NCI-H1105 (cell line): ENCODE measurements around the gene PLXNA1.

Experiments used
- DNase-seq: peaks from one replicate; lab custom pipeline; 2025; lab: John Stamatoyannopoulos, UW

The PLXNA1 gene

GRCh38 chr3:127019449-127019848, 36.5 kb downstream of the PLXNA1 start:
- no peak for DNase-seq

DNA sequence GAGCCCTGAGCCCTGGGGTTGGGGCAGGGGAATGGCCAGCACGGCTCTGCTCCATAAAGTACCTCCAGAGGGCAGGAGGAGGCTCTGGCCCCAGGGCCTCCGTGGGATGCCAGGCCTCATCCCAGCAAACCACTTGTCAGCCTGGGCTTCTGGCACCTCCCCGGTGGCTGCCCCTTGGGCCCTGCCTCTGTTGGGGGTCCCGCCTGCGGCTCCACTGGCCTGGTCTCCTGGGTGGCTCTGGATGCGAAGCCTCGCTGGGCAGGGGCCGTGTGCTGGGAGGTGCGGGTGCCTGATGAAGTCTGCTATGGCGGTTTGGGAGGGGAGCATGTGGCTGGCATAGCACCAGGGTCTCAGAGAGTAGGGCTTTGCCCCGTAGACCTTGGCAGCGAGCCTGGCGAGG, 37.6 kb downstream of the PLXNA1 start:
- no peak for DNase-seq

DNA sequence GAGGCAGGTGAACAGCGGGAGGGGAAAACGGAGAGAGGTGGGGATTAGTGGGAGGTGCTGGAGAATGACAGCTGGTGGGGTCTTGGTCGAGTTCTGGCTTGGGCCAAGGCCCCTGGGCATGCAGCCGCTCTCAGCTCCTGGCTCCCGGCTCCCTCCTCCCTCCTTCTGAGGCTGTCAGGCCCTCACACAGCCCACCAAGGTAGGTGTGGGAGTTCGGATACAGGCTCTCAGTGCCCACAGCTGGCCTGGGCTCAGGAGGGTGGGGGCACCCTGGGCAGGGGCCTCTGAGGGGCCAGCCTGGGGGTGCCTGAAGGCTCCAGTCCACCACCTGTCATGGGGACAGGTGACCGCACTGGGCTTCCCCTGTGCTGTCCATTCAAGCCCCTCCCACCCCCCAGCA, 39.9 kb downstream of the PLXNA1 start:
- no peak for DNase-seq

- DNase-seq: no peak
Measured at GRCh38 chr3:127025456-127025855, 42.5 kb downstream of the PLXNA1 start.

- DNase-seq: no peak
Measured at GRCh38 chr3:127026036-127026435, 43.1 kb downstream of the PLXNA1 start.

- no peak for DNase-seq
Measured at GRCh38 chr3:127026661-127027060, 43.7 kb downstream of the PLXNA1 start.

DNA sequence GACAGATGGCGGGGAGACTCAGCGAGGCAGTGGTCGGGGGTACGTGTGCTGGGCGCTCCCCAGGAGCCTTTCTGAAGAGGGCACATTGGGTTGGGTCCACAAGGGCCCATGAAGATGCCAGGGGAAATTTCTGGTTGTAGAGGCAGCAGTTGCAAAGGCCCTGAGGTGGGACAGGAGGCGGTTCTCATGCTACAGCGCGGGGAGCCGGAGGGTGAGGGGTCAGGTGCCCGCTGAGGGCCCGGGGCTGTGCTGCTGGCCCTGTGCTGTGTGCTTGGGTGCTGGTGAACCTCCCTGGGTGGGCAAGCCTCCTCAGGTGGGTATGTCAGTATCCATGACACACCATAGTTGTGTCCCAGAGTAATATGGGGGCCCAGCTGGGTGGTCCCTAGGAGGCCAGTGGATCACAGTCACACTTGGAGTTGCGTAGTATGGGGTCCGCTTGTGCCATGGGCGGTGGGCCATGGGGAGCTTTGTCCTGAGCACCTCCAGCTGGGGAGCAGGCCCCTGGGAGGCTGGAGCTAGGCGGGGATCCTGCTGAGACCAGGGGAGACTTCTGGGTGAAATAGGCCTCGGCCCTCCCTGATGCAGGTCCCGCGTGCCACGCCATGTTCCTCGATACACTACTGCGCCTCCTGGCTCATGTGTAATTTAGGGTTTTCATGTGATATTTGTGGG, 44.3 kb downstream of the PLXNA1 start:
- no peak for DNase-seq

- no peak for DNase-seq
Measured at GRCh38 chr3:127027811-127028548, 45.1 kb downstream of the PLXNA1 start.

- DNase-seq: no peak
Measured at GRCh38 chr3:127028781-127029657, 46.1 kb downstream of the PLXNA1 start.

GRCh38 chr3:127029658-127030507, 47.0 kb downstream of the PLXNA1 start:
- DNase-seq: no peak

- no peak for DNase-seq
Measured at GRCh38 chr3:127030508-127031412, 47.8 kb downstream of the PLXNA1 start.

DNA sequence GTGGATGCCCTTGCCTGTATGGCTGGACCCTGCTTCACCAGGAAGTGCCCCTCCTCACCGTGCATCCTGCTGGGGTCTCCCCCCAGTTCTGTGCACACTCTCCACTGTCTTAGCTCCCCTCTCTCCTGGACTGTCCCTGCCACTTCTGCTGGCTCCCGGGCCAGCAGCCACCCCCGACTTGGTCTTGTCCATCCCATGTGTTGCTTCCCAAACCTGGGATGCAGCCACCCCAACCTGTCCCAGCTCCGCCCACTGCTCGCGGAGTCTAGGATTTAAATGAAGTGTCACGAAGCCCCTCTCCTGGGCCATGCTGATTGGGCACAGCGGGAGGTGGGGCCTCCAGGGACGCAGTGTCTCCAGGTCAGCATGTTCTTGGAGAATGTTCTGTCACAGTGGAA, 48.5 kb downstream of the PLXNA1 start:
- DNase-seq: no peak

DNA sequence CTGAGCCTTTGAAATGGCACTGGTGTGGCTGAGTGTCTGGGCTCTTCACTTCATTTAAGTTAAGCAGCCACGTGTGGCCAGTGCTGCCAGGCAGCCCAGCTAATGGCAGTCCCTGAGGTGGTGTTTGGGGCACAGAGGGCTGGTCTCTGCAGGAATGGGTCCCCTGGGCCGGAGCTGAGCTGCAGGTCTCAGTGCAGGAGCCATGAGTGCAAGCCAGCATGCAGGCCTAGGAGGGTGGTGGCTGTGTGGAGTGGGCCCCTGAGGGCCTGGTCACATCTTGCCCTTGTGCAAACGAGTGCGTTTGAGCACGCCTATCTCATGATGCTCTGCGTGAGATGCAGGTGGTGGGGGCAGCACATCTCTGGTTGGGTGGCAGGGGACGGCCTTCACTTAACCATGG, 48.9 kb downstream of the PLXNA1 start:
- no peak for DNase-seq

DNA sequence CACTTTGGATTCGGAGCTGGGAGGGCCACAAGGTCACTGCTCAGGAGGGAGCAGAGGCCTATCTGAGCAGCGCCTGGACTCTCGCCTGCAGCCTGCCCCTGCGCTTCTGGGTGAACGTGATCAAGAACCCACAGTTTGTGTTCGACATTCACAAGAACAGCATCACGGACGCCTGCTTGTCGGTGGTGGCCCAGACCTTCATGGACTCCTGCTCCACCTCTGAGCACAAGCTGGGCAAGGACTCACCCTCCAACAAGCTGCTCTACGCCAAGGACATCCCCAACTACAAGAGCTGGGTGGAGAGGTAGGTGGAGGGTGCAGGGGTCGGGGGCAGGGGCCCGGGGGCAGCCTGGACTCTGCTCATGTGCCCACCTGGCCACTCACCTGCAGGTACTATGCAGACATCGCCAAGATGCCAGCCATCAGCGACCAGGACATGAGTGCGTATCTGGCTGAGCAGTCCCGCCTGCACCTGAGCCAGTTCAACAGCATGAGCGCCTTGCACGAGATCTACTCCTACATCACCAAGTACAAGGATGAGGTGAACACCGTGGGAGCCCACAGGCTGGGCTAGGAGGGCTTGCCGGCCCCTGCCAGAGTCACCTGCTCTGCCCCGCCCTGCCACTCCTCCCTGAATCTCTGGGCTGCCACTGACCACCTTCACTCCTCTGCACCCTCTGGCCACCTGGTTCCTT, 49.5 kb downstream of the PLXNA1 start:
- DNase-seq: no peak
